ENCODE measurements around the gene OBSL1.

OBSL1 gene

GRCh38 chr2:219510512-219511135 is 60.7 kb downstream of the OBSL1 start:
- Histone ChIP-seq H3K36me3 (replicated peaks) (peaks cover 8% of the 10 kb centered on the region), H3K27ac (no peak overlapping the region), H3K27me3 (replicated peaks) (peaks cover 51% of the 10 kb centered on the region), H3K4me3 (ENCODE audit: low read depth, low read length) (no peak overlapping the region)
- no peak for TF ChIP-seq CTCF (IDR thresholded peaks at IDR 0.05; ENCODE audit: low read depth, low read length, missing control alignments)
- in situ Hi-C loops (cut with HindIII; ENCODE audit: low pct_ligation_motif_present, low sequenced_read_pairs), result no loop called here
- DNase-seq, result no peak

GRCh38 chr2:219509780-219510511 is 61.4 kb downstream of the OBSL1 start:
- Histone ChIP-seq H3K27me3 (replicated peaks) (peaks cover 44% of the 10 kb centered on the region), H3K27ac (no peak overlapping the region), H3K4me3 (ENCODE audit: low read depth, low read length) (peak overlapping the region; percentile 26), H3K36me3 (replicated peaks) (peaks cover 12% of the 10 kb centered on the region)
- peak; percentile 91 for TF ChIP-seq CTCF (IDR thresholded peaks at IDR 0.05; ENCODE audit: low read depth, low read length, missing control alignments)
- in situ Hi-C loops (cut with HindIII; ENCODE audit: low pct_ligation_motif_present, low sequenced_read_pairs), result no loop called here
- DNase-seq, result peak; percentile 33

GRCh38 chr2:219508971-219509779 is 62.2 kb downstream of the OBSL1 start:
- Histone ChIP-seq H3K4me3 (ENCODE audit: low read depth, low read length) (no peak overlapping the region), H3K27me3 (replicated peaks) (peaks cover 37% of the 10 kb centered on the region), H3K27ac (no peak overlapping the region), H3K36me3 (replicated peaks) (peaks cover 16% of the 10 kb centered on the region)
- no peak for DNase-seq
- no peak for TF ChIP-seq CTCF (IDR thresholded peaks at IDR 0.05; ENCODE audit: low read depth, low read length, missing control alignments)
- in situ Hi-C loops (cut with HindIII; ENCODE audit: low pct_ligation_motif_present, low sequenced_read_pairs), result no loop called here

GRCh38 chr2:219508444-219508734 is 63.0 kb downstream of the OBSL1 start:
- H3K27ac ChIP-seq, result no peak overlapping the region
- H3K27me3 ChIP-seq (replicated peaks), result peaks cover 29% of the 10 kb centered on the region
- no peak for DNase-seq
- in situ Hi-C loops (cut with HindIII; ENCODE audit: low pct_ligation_motif_present, low sequenced_read_pairs), result no loop called here
- no peak overlapping the region for H3K4me3 ChIP-seq (ENCODE audit: low read depth, low read length)
- TF ChIP-seq CTCF (IDR thresholded peaks at IDR 0.05; ENCODE audit: low read depth, low read length, missing control alignments), result no peak
- peaks cover 21% of the 10 kb centered on the region for H3K36me3 ChIP-seq (replicated peaks)

- in situ Hi-C loops (cut with HindIII; ENCODE audit: low pct_ligation_motif_present, low sequenced_read_pairs), result no loop called here
- no peak for DNase-seq
- H3K4me3 ChIP-seq (ENCODE audit: low read depth, low read length), result no peak overlapping the region
Observed at GRCh38 chr2:219507581-219508443, 63.5 kb downstream of the OBSL1 start.

More at GRCh38 chr2:219507581-219508443, 63.5 kb downstream of the OBSL1 start:
- Histone ChIP-seq H3K36me3 (replicated peaks) (peaks cover 23% of the 10 kb centered on the region), H3K27me3 (replicated peaks) (peaks cover 24% of the 10 kb centered on the region), H3K27ac (no peak overlapping the region)
- TF ChIP-seq CTCF (IDR thresholded peaks at IDR 0.05; ENCODE audit: low read depth, low read length, missing control alignments), result no peak

All from brain microvascular endothelial cell (primary cell).